Spleen (tissue), 11 donors: ENCODE measurements around the gene CLEC3B. TPM values are rescaled to one million over a fixed set of nuclear protein-coding genes. Genes with fewer than 3 reads are reported as not detected.
A peak's percentile ranks its signal among the peaks of the same experiment; 100 is the strongest.

Experiments
- DNase-seq: peaks from one replicate; pipeline ENCODE4 v3.0.0-alpha.2; 2020
- H3K27ac ChIP-seq, 8 donors: fragments of 200-600 bp; sonication (generic) in 7 of 8; 1 replicate in 4 of 8; 2 replicates in 4 of 8; pipeline versions ENCODE4 v1.5.0 to v1.8.0; 2016 to 2021; ENCODE audit warnings: inconsistent platforms in 4 of 8, mild to moderate bottlenecking in 4 of 8, moderate library complexity in 1 of 8
- H3K27me3 ChIP-seq, 7 donors: fragments of 200-600 bp; sonication (generic) in 6 of 7; replicated peaks in 1 of 7; 1 replicate in 4 of 7; 2 replicates in 3 of 7; pipeline versions ENCODE4 v1.5.0 to v1.8.0; 2016 to 2021; ENCODE audit warnings: inconsistent platforms in 3 of 7, mild to moderate bottlenecking in 1 of 7
- H3K36me3 ChIP-seq, 6 donors: fragments of 200-600 bp; sonication (generic) in 5 of 6; 1 replicate in 4 of 6; 2 replicates in 2 of 6; pipeline versions ENCODE4 v1.5.0 to v1.8.0; 2016 to 2021; ENCODE audit warnings: inconsistent platforms in 2 of 6
- H3K4me1 ChIP-seq, 6 donors: fragments of 200-600 bp; sonication (generic) in 5 of 6; 1 replicate in 3 of 6; 2 replicates in 3 of 6; pipeline versions ENCODE4 v1.5.0 to v1.8.0; 2016 to 2021; ENCODE audit warnings: inconsistent platforms in 3 of 6
- H3K4me3 ChIP-seq, 8 donors: fragments of 200-600 bp; sonication (generic) in 7 of 8; 1 replicate in 4 of 8; 2 replicates in 4 of 8; pipeline versions ENCODE4 v1.5.0 to v1.8.0; 2016 to 2021; ENCODE audit warnings: inconsistent platforms in 4 of 8, mild to moderate bottlenecking in 4 of 8, moderate library complexity in 2 of 8
- H3K9me3 ChIP-seq, 8 donors: fragments of 200-600 bp; sonication (generic) in 7 of 8; 1 replicate in 4 of 8; 2 replicates in 4 of 8; pipeline versions ENCODE4 v1.5.0 to v1.8.0; 2016 to 2021; ENCODE audit warnings: inconsistent platforms in 4 of 8
- POLR2A ChIP-seq, 3 donors: fragments of 450-650 bp; IDR thresholded peaks; one replicate each; pipeline ENCODE4 v1.5.1; 2017; ENCODE audit warnings: antibody characterized with exemption in 3 of 3, mild to moderate bottlenecking in 1 of 3
- POLR2AphosphoS5 ChIP-seq, 3 donors: sonication (generic); formaldehyde crosslinking; IDR thresholded peaks; one replicate each; pipeline ENCODE4 v1.5.1; 2017; ENCODE audit warnings: antibody characterized with exemption in 3 of 3
- whole genome bisulfite sequencing, 5 donors: extraction: QIAGEN DNeasy Blood & Tissue Kit in 3 of 5; methylation state at CpG; one replicate each; pipeline versions ENCODE4 v1.1.5 to v1.1.7; 2013 to 2018; 5-methylcytosine and 5-hydroxymethylcytosine counted together
- intact Hi-C: fragments of 100-400 bp; cut with DNase I; formaldehyde crosslinking; loops from one replicate; pipeline ENCODE4 v1.15.0; 2023; ENCODE audit warnings: low total_unique reads
- polyA plus RNA-seq, 3 donors: library from polyadenylated mRNA; stranded (reverse); fragments of 200-250 nt; gene quantifications; one replicate each; pipeline ENCODE4 v1.2.1, GENCODE V29; 2013
- total RNA-seq, 7 donors: library from RNA; depleted of rRNA in 3 of 7; stranded (reverse); fragments of >200 nt in 3 of 7; fragmentation: NEBNext Ultra II Directional in 4 of 7; extraction: Animal tissue kit (Norgen Biotek cat#: 25700) in 4 of 7; gene quantifications; one replicate each; pipeline versions ENCODE4 v1.1.0 to v1.2.1, GENCODE V29; 2016 to 2021
- TF ChIP-seq, protein P1 (sequence below), 11 experiments: fragments of 200-600 bp in 7 of 11; fragments of 450-650 bp in 4 of 11; sonication (generic) in 4 of 11; IDR thresholded peaks in 8 of 11; conservative IDR thresholded peaks in 3 of 11; 1 replicate in 7 of 11; 2 replicates in 4 of 11; pipeline versions ENCODE4 v1.4.0 to v1.8.0; 2016 to 2021; ENCODE audit warnings: antibody characterized with exemption in 11 of 11, inconsistent platforms in 4 of 11, mild to moderate bottlenecking in 1 of 11
- donor health status: healthy with polysubstance abuse.
- donor health status: DM: no; HTN: no; CAD: no; lungs with moderate emphysema.
- donor health status: DM: no; HTN: no; CAD: no.
- donor health status: Bipolar disorder and iron deficiency.
- donor health status: healthy.
- donor health status: DM: no; HTN: no; CAD: no.
- donor health status: DM: yes; HTN: yes; CAD: no.

CLEC3B gene
- total and polyA plus RNA-seq, 10 donors: 68.6 to 409 (median 280) TPM

DNA sequence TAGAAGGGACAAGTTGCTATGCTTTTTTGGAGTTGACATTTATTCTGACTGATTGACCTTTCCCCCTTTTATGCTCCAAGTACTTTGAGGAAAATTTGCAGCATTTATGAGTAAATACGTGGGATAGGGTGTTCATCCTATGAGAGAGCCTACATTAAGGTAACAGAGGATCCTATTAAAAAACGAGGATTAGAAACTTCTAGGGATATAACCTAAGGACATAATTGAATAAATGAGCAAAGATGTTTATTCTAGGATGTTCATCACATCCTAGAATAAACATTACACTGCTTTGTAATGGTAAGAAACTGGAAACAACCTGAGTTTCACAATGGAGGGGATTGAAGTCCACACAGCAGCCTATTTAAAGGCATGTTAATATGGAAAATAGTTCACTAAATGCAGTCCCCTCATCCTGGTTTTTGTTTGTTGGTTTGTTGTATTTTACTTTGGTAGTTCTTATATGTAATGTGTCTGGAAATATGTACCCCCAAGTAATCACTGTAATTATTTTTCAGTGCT is 23.9 kb upstream of the CLEC3B start:
- Histone ChIP-seq H3K9me3 (peaks cover 0 to 12% (median 4%) of the 10 kb centered on the region in 8 donors), H3K4me3 (no peak overlapping the region), H3K27me3 (no peaks in the 10 kb centered on the region), H3K4me1 (peaks cover 0 to 13% (median 5%) of the 10 kb centered on the region in 6 donors), H3K27ac (peak overlapping the region in 2 of 8 donors; percentile 0 to 16), H3K36me3 (peaks cover 0 to 98% (median 59%) of the 10 kb centered on the region in 6 donors)
- DNase-seq: no peak
- intact Hi-C loops: no loop called here
- TF ChIP-seq POLR2AphosphoS5 (IDR thresholded peaks at IDR 0.05) (no peak), POLR2A (IDR thresholded peaks at IDR 0.05) (no peak)
- TF ChIP-seq, protein P1, sequence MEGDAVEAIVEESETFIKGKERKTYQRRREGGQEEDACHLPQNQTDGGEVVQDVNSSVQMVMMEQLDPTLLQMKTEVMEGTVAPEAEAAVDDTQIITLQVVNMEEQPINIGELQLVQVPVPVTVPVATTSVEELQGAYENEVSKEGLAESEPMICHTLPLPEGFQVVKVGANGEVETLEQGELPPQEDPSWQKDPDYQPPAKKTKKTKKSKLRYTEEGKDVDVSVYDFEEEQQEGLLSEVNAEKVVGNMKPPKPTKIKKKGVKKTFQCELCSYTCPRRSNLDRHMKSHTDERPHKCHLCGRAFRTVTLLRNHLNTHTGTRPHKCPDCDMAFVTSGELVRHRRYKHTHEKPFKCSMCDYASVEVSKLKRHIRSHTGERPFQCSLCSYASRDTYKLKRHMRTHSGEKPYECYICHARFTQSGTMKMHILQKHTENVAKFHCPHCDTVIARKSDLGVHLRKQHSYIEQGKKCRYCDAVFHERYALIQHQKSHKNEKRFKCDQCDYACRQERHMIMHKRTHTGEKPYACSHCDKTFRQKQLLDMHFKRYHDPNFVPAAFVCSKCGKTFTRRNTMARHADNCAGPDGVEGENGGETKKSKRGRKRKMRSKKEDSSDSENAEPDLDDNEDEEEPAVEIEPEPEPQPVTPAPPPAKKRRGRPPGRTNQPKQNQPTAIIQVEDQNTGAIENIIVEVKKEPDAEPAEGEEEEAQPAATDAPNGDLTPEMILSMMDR (IDR thresholded peaks at IDR 0.05 in 8 of 11, conservative IDR thresholded peaks at IDR 0.05 in 3 of 11): no peak
- WGBS, 5 donors: 90 to 96% (median 91%) methylated on average over 2 of the region's 2 CpGs

DNA sequence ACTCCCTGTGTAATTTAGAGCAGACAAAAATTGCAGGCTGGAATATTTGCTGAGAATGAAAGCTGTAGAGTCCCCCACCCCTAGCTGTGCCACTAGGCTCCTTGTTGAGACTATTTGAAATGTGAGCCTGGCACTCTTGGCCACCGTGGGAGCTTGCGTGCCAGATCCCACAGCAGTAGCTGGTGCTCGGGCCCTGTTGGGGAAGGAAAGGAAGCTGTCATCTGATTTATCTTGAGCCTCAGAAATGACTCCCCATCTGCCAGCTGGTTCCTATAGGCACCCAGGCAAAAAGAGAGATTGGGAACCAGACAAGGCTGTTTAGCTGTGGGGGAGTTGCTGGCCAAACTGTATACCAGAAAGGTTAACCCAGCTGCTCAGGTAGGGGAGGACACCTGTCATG is 23.4 kb upstream of the CLEC3B start:
- no peak for DNase-seq

DNA sequence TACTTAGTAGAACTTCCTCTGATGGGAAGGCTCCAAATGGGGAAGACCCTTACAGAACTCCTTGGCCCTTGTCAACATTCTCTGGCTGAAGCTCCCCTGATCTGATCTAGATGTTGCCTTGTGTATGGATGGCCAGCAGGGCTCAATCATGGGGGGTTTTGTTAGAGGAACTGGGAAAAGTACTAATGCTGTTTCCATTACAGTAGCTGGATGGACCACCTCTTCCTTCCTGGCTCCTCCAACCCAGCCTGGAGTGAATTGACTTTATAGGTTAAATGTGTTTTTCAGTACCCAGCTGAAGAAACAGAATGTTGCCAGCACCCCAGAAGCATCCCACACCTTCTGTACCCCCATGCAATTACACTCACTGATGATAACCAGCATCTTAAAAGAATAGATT is 22.7 kb upstream of the CLEC3B start:
- intact Hi-C loops: no loop called here
- Histone ChIP-seq H3K36me3 (peaks cover 0 to 98% (median 56%) of the 10 kb centered on the region in 6 donors), H3K9me3 (peaks cover 0 to 12% (median 4%) of the 10 kb centered on the region in 8 donors), H3K4me3 (no peak overlapping the region), H3K4me1 (peaks cover 0 to 13% (median 5%) of the 10 kb centered on the region in 6 donors), H3K27ac (peak overlapping the region in 1 of 8 donors; percentile 38), H3K27me3 (no peaks in the 10 kb centered on the region)
- DNase-seq: no peak
- TF ChIP-seq POLR2A (IDR thresholded peaks at IDR 0.05) (no peak), POLR2AphosphoS5 (IDR thresholded peaks at IDR 0.05) (no peak)
- TF ChIP-seq, protein P1 (IDR thresholded peaks at IDR 0.05 in 8 of 11, conservative IDR thresholded peaks at IDR 0.05 in 3 of 11): no peak

More for the DNA sequence above, 23.4 kb upstream of the CLEC3B start:
- Histone ChIP-seq H3K27me3 (no peaks in the 10 kb centered on the region), H3K27ac (peak overlapping the region in 3 of 8 donors; percentile 0 to 16 (median 14)), H3K4me3 (no peak overlapping the region), H3K36me3 (peaks cover 0 to 98% (median 58%) of the 10 kb centered on the region in 6 donors), H3K4me1 (peaks cover 0 to 13% (median 5%) of the 10 kb centered on the region in 6 donors), H3K9me3 (peaks cover 0 to 12% (median 4%) of the 10 kb centered on the region in 8 donors)
- 62 to 82% (median 69%) methylated on average over 3 of the region's 3 CpGs for WGBS, 5 donors
- TF ChIP-seq, protein P1 (IDR thresholded peaks at IDR 0.05 in 8 of 11, conservative IDR thresholded peaks at IDR 0.05 in 3 of 11): no peak
- no peak for TF ChIP-seq POLR2AphosphoS5 (IDR thresholded peaks at IDR 0.05)
- TF ChIP-seq POLR2A (IDR thresholded peaks at IDR 0.05): no peak
- intact Hi-C loops: no loop called here

DNA sequence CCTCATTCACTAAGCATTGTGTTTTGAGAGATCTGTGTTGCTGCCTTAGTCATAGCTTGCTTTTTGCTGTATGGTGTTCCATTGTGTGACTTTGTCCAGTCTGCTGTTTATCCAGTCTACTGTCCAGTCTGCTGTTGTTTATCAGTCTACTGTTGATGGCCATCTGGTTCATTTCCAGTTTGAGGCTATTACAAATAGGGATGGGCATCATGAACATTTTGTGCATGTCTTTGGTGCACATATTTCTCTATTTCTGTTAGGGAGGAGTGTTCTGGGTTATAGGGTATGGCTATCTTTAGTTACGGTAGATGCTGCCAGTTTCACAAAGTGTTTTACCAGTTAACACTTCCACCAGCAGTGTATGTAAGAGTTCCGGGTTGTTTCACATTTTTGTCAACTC is 22.2 kb upstream of the CLEC3B start:
- DNase-seq: no peak

More for the DNA sequence above, 22.2 kb upstream of the CLEC3B start:
- TF ChIP-seq POLR2AphosphoS5 (IDR thresholded peaks at IDR 0.05) (no peak), POLR2A (IDR thresholded peaks at IDR 0.05) (no peak)
- TF ChIP-seq, protein P1 (IDR thresholded peaks at IDR 0.05 in 8 of 11, conservative IDR thresholded peaks at IDR 0.05 in 3 of 11): no peak
- intact Hi-C loops: no loop called here
- H3K4me3 ChIP-seq: no peak overlapping the region
- H3K9me3 ChIP-seq: peaks cover 0 to 12% (median 4%) of the 10 kb centered on the region in 8 donors
- peaks cover 0 to 98% (median 53%) of the 10 kb centered on the region in 6 donors for H3K36me3 ChIP-seq
- WGBS, 5 donors: 90 to 94% (median 92%) methylated on average over 2 of the region's 2 CpGs
- peak overlapping the region in 1 of 8 donors; percentile 38 for H3K27ac ChIP-seq
- H3K4me1 ChIP-seq: peaks cover 0 to 13% (median 5%) of the 10 kb centered on the region in 6 donors
- no peaks in the 10 kb centered on the region for H3K27me3 ChIP-seq
